GM21390 (cell line): ENCODE results near the gene UBA6.
"Not testable (repeated sequence)": the region's sequence is repeated elsewhere in the genome, so short reads cannot be mapped to it uniquely, and the experiment has no call there.

ENCODE experiments used
- ATAC-seq: cut with Tn5 transposase; IDR thresholded peaks from one replicate; pipeline ENCODE4 v1.9.1; 2021; ENCODE audit not compliant: unreplicated experiment

Gene UBA6

GRCh38 chr4:67674098-67674497 lies 26.9 kb downstream of the UBA6 start:
- no peak for ATAC-seq

DNA sequence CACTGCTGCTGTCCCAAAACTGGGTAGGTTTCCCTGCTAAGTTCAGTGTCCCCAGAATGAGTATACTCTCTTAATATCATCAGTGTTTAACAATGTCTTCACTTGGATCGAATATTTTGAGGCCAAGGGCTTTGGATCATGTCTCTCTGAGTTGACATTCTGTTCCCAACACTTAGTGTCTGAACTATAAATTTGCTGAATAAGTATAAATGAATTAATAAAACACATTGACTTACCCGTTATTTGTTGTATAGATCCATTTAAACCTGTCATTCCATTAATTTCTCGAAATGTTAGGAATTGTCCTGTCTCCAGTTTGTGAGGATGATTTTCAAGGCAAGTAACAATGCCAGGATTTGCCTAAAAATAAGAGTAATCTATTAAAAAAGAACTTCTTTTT lies 32.6 kb downstream of the UBA6 start:
- no peak for ATAC-seq

GRCh38 chr4:67660418-67660817 lies 40.5 kb downstream of the UBA6 start:
- ATAC-seq = no peak

DNA sequence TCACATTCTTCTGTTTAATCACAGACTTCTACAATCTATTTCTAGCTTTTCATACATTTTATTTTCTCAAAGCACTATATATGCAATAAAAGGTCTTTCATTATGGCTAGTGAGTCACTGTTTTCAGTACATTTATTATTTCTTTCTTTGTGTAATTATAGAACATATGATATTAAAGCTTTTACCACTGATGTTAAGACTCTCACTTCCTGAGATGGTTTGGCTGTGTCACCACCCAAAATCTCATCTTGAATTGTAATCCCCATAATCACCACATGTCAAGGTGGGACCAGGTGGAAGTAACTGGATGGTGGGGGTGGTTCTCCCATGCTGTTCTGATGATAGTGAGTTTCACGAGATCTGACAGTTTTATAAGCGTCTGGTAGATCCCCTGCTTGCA lies 41.9 kb downstream of the UBA6 start:
- no peak for ATAC-seq

DNA sequence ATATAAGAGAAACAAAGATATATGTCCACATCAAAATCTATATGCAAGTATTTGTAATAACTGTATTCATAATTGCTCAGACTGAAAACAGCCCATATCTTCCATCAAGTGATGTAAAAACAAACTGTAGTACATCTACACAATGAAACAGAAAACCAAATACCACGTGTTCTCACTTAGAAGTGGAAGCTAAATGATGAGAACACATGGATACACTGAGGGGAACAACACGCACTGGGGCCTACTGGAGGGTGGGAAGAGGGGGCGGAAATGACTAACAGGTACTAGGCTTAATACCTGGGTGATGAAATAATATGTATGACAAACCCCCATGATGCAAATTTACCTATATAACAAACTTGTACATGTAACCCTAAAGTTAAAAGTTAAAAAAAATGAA lies 42.7 kb downstream of the UBA6 start:
- no peak for ATAC-seq

- no peak for ATAC-seq
Observed at GRCh38 chr4:67651536-67651935, 49.4 kb downstream of the UBA6 start.

GRCh38 chr4:67638136-67638535 lies 62.8 kb downstream of the UBA6 start:
- no peak for ATAC-seq

GRCh38 chr4:67636978-67637377 lies 64.0 kb downstream of the UBA6 start:
- ATAC-seq = not testable (repeated sequence)

DNA sequence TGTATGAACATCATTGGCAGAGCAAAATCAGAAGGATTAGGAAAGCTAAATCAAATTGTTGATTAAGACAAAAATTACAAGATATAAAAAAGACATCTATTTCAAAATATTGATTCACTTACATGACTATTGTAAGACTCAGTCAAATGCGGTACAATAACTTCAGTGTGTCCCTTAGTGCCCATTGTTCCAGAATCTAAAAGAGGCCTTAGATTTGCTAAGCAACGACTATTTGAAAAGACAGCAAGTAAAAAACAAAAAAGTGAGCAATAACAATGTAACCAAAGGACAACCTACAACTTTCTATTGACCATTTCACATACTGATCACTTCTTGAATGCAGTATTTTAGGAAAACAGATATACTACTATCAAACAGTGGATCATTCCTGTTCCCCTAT lies 65.6 kb downstream of the UBA6 start:
- no peak for ATAC-seq

DNA sequence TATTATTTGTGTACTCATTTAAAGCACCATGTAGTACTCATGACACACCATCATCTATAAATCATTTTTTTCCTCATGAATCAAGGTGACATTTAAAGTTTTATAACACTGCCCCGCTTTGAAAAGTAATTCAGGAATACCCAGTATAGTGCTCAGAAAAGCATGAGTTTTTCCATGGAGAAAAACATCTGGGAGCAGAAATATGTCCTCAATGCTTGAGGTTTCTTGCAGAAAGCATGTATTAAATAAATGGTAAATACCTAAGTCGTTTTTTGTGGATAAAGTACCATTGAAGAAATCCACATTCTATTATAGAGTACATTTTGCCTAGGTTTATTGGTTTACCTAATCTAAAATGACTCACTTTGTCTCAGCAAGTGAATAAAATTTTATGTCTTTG lies 66.2 kb downstream of the UBA6 start:
- no peak for ATAC-seq

GRCh38 chr4:67632492-67632891 lies 68.5 kb downstream of the UBA6 start:
- no peak for ATAC-seq

GRCh38 chr4:67624939-67625338 lies 76.0 kb downstream of the UBA6 start:
- ATAC-seq = no peak

GRCh38 chr4:67616478-67616877 lies 84.5 kb downstream of the UBA6 start:
- no peak for ATAC-seq

- ATAC-seq = no peak
Observed at GRCh38 chr4:67615119-67615518, 85.8 kb downstream of the UBA6 start.

DNA sequence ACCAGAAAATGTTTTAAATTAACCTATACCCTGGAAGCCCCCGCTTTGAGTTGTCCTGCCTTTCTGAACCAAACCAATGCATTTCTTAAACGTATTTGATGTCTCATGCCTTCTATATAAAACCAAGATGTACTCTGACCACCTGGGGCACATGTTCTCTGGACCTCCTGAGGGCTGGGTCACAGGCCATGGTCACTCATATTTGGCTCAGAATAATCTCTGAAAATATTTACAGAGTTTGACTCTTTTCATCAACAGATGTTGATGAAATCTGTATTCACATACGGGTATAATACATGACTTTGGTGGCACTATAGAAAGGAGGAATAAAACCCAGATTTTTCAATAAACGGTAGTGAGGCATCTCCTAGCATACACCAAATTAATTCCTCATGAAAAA lies 86.8 kb downstream of the UBA6 start:
- ATAC-seq = no peak

DNA sequence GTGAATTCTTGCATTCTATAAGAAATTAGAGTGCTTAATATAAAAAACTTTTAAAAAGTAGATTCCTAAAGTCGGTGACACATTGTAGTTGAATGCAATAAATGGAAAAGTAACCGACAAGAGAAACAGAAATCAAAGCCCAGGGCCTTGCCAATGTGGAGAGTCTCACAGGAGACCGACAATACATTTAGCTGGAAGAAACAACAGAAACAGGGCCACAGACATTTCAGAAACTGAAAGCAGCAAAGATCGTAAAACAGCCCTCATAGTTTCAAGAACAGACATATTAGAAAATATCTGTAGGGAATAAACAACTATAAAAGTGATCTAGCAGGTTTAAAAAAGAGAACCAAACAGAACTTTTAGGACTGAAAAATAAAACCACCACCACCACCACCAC lies 92.9 kb downstream of the UBA6 start:
- no peak for ATAC-seq

DNA sequence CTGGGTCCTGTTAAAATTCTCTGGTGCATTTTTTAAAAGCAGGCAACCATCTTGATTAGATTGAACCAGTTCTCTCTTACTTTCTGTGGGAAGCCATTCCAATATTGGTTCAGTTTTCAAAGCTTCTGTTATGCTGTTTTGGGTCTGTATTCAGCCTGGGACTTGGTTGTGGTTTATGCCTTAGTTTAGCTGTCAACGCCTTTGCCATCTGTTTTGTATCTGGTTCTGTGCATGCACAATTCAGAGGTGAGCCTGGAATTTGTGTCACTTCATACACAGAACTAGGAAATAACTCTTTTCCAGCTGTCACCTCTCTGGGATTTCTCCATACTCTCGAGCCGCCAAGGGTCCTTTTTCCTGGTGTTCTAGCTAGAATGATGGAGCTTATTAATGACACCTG lies 96.2 kb downstream of the UBA6 start:
- no peak for ATAC-seq

DNA sequence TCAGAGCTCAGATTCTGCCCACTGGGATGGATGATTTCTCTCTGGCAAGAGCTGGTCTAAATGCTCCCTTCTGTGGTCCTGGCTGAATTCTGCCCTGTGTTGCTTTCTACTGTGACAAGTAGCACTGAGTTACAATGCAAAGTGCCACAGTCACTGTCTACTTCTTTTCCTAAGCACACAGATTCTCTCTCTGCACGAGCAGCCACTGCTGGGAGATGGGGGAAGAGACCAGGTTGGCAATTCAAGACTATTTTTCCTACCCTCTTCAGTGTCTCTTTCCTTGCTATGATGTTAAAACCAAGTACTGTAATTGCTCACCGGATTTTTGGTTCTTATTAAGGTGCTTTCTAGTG lies 97.0 kb downstream of the UBA6 start:
- ATAC-seq = no peak

- ATAC-seq = no peak
Observed at GRCh38 chr4:67603310-67604028, 97.5 kb downstream of the UBA6 start.

- ATAC-seq = no peak
Observed at GRCh38 chr4:67593741-67594175, 107.2 kb downstream of the UBA6 start.

DNA sequence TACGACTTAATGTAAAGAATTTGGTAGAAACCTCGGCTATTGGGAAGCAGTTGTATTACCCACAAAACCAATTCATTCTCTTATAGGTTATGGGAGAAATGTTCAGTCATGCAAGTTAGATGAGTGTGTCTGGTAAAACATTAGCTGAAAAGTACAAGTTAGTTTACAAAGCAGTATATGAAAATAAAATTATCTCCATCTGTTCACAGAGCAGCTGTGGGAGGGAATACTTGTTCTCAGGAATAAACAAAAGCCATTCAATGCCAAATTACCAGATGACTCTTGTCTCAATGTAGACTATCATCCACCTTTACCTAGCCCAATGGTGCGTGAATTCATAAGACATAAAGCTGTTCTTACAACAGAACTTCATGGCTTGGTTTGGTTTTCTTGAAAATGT lies 113.8 kb downstream of the UBA6 start:
- no peak for ATAC-seq

DNA sequence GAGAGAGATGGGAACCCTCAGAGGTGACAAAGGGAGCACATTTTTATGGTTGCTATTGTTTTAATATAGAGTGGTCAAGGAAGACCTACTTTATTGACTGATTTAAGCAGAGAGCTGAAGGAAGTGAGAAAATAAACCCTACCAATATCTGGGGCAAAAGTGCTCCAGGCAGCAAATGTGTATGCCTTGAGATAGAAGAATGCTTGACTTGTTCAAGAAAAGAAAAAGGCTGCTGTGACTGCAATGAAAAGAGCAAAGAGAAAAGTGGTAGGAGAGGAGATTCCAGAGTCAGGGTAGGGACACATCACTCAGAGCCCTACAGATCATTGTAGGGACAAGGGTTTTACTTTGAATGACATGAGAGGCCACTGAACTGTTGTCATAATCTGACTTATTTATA lies 116.5 kb downstream of the UBA6 start:
- ATAC-seq = no peak

GRCh38 chr4:67581913-67582312 lies 119.0 kb downstream of the UBA6 start:
- ATAC-seq = no peak
